Esophagus muscularis mucosa (tissue), 4 donors: ENCODE results near the gene CCL14. TPM values are rescaled to one million over a fixed set of nuclear protein-coding genes. Genes with fewer than 3 reads are reported as not detected.

ENCODE experiments used
- DNase-seq: peaks from one replicate; pipeline ENCODE4 v3.0.0-alpha.2; 2017; ENCODE audit errors: extremely low spot score
- H3K27ac ChIP-seq, 4 donors: fragments of 200-600 bp; sonication (generic); replicated peaks in 1 of 4; 1 replicate in 3 of 4; 2 replicates in 1 of 4; pipeline ENCODE4 v1.5.1; 2016 to 2019; ENCODE audit warnings: mild to moderate bottlenecking in 1 of 4
- H3K27me3 ChIP-seq, 4 donors: fragments of 200-600 bp; sonication (generic); one replicate each; pipeline versions ENCODE4 v1.5.1 to v1.6.0; 2016 to 2019
- H3K36me3 ChIP-seq, 4 donors: fragments of 200-600 bp; sonication (generic); one replicate each; pipeline ENCODE4 v1.5.1; 2016 to 2019
- H3K4me1 ChIP-seq, 4 donors: fragments of 200-600 bp; sonication (generic); one replicate each; pipeline ENCODE4 v1.5.1; 2016 to 2019
- H3K4me3 ChIP-seq, 4 donors: fragments of 200-600 bp; sonication (generic); 1 replicate in 2 of 4; 2 replicates in 2 of 4; pipeline ENCODE4 v1.5.1; 2016 to 2019; ENCODE audit warnings: mild to moderate bottlenecking in 4 of 4, moderate library complexity in 1 of 4
- H3K9me3 ChIP-seq, 4 donors: fragments of 200-600 bp; sonication (generic); 1 replicate in 3 of 4; 2 replicates in 1 of 4; pipeline ENCODE4 v1.5.1; 2016 to 2019
- CTCF ChIP-seq, 3 experiments: fragments of 200-600 bp in 2 of 3; fragments of 450-650 bp in 1 of 3; sonication (generic) in 2 of 3; IDR thresholded peaks; one replicate each; pipeline ENCODE4 v1.5.1; 2017 to 2019; ENCODE audit warnings: antibody characterized with exemption in 3 of 3, mild to moderate bottlenecking in 2 of 3, moderate library complexity in 1 of 3
- EP300 ChIP-seq: sonication (generic); formaldehyde crosslinking; IDR thresholded peaks from one replicate; pipeline ENCODE4 v1.6.1; 2017; ENCODE audit warnings: antibody characterized with exemption
- POLR2A ChIP-seq: fragments of 450-650 bp; IDR thresholded peaks from one replicate; pipeline ENCODE4 v1.6.1; 2017; ENCODE audit warnings: antibody characterized with exemption, moderate library complexity, mild to moderate bottlenecking, low read depth
- POLR2AphosphoS5 ChIP-seq, 2 donors: sonication (generic); formaldehyde crosslinking; IDR thresholded peaks; one replicate each; pipeline ENCODE4 v1.6.1; 2017; ENCODE audit warnings: antibody characterized with exemption in 2 of 2
- WGBS: methylation state at CpG from one replicate; pipeline ENCODE4 v1.1.5; 2018; 5-methylcytosine and 5-hydroxymethylcytosine counted together
- intact Hi-C: fragments of 100-400 bp; cut with DNase I; formaldehyde crosslinking; loops from one replicate; pipeline ENCODE4 v1.15.1; 2023
- total RNA-seq, 4 donors: library from RNA; depleted of rRNA; stranded (reverse); fragments of >200 nt; gene quantifications; one replicate each; pipeline versions ENCODE4 v1.1.0 to v1.2.1, GENCODE V29; 2016

Gene CCL14
- total RNA-seq, result 10 to 100 TPM; 11.2 to 59.8 (median 54.7) TPM

- H3K9me3 ChIP-seq, result peaks cover 0 to 7% (median 6%) of the 10 kb centered on the region in 4 donors
- peak within 1 kb of the TSS; percentile 30 to 45 (median 32) for H3K4me3 ChIP-seq
- intact Hi-C loops, result no loop called here
- H3K27me3 ChIP-seq, result no peaks in the 10 kb centered on the region
- peak within 1 kb of the TSS in 2 of 4 donors; percentile 7 to 11 for H3K27ac ChIP-seq
- DNase-seq, result no peak
- TF ChIP-seq EP300 (no peak), CTCF (IDR thresholded peaks at IDR 0.05) (no peak), POLR2A (no peak), POLR2AphosphoS5 (IDR thresholded peaks at IDR 0.05) (no peak)
- H3K4me1 ChIP-seq, result no peaks in the 10 kb centered on the region
- WGBS, result 58% methylated on average over 1 of the region's 1 CpG
- no peaks in the 10 kb centered on the region for H3K36me3 ChIP-seq
Measured at GRCh38 chr17:35986643-35987042, at the start of gene CCL14. TSS of gene CCL14 (minus strand) at chr17:35986729. CDS start at chr17:35986649, 80 bp downstream.

- 78% methylated on average over 4 of the region's 4 CpGs for WGBS
Measured at GRCh38 chr17:36036235-36036634, 49.7 kb upstream of the CCL14 start.

DNA sequence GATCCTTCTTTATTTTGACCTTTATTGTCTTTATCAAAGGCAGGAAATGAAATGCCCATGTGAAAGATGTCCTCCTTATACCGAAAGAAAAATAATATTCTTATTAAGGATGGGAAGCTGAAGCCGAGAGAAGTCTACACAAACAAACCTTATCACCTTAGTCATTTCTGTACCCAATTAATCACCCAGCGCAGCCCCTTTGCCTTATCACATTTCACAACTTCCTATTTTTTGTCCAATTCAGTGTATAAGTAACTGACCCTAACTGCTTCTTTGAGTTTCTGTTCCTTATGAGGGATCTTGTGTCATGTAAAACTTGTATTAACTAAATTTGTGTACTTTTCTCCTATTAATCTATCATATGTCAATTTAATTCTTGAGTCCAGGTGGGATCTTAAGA, 47.6 kb upstream of the CCL14 start:
- Histone ChIP-seq H3K27me3 (peaks cover 0 to 9% (median 0%) of the 10 kb centered on the region in 4 donors), H3K27ac (no peak overlapping the region), H3K36me3 (no peaks in the 10 kb centered on the region), H3K9me3 (no peaks in the 10 kb centered on the region), H3K4me1 (no peaks in the 10 kb centered on the region), H3K4me3 (no peak overlapping the region)
- no peak for DNase-seq
- TF ChIP-seq EP300, result no peak
- no peak for TF ChIP-seq POLR2AphosphoS5 (IDR thresholded peaks at IDR 0.05)
- TF ChIP-seq POLR2A, result no peak
- no peak for TF ChIP-seq CTCF (IDR thresholded peaks at IDR 0.05)
- 46% methylated on average over 3 of the region's 3 CpGs for WGBS
- intact Hi-C loops, result no loop called here

More at GRCh38 chr17:36036235-36036634, 49.7 kb upstream of the CCL14 start:
- TF ChIP-seq POLR2A (no peak), EP300 (no peak), POLR2AphosphoS5 (IDR thresholded peaks at IDR 0.05) (no peak), CTCF (IDR thresholded peaks at IDR 0.05) (no peak)
- no peaks in the 10 kb centered on the region for H3K36me3 ChIP-seq
- intact Hi-C loops, result no loop called here
- no peak overlapping the region for H3K4me3 ChIP-seq
- H3K4me1 ChIP-seq, result no peaks in the 10 kb centered on the region
- no peak for DNase-seq
- no peaks in the 10 kb centered on the region for H3K9me3 ChIP-seq
- peaks cover 0 to 9% (median 0%) of the 10 kb centered on the region in 4 donors for H3K27me3 ChIP-seq
- H3K27ac ChIP-seq, result no peak overlapping the region

DNA sequence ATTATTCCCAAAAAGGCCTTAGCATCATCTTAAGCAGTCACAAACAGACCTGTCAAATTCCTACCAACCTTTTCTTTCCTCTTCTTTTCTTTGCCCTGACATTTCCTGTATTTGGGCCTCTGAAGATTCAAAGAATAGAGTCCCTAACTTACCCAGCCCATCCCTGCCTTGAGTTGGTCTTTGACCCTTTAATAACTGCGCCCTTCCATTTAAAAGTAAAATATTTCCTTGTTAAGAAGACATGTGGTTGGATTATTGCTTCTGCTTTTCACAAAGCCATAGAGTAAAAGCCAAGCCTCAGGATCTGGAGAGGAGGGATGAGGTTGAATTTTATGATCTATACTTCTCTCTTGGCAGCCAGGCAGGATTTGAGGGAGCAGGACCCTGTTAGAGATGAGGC, 44.4 kb upstream of the CCL14 start:
- no peak for DNase-seq
- no peaks in the 10 kb centered on the region for H3K9me3 ChIP-seq
- H3K36me3 ChIP-seq, result no peaks in the 10 kb centered on the region
- no peak overlapping the region for H3K4me3 ChIP-seq
- WGBS, result 100% methylated on average over 1 of the region's 1 CpG
- intact Hi-C loops, result no loop called here
- no peaks in the 10 kb centered on the region for H3K4me1 ChIP-seq
- H3K27ac ChIP-seq, result no peak overlapping the region
- H3K27me3 ChIP-seq, result peaks cover 0 to 9% (median 0%) of the 10 kb centered on the region in 4 donors
- TF ChIP-seq POLR2AphosphoS5 (IDR thresholded peaks at IDR 0.05) (no peak), CTCF (IDR thresholded peaks at IDR 0.05) (no peak), EP300 (no peak), POLR2A (no peak)

GRCh38 chr17:36027761-36028160, 41.2 kb upstream of the CCL14 start:
- Histone ChIP-seq H3K9me3 (peaks cover 0 to 9% (median 0%) of the 10 kb centered on the region in 4 donors), H3K27me3 (peaks cover 0 to 14% (median 0%) of the 10 kb centered on the region in 4 donors), H3K27ac (no peak overlapping the region), H3K4me3 (no peak overlapping the region), H3K36me3 (no peaks in the 10 kb centered on the region), H3K4me1 (no peaks in the 10 kb centered on the region)
- DNase-seq, result no peak
- no peak for TF ChIP-seq CTCF (IDR thresholded peaks at IDR 0.05)
- intact Hi-C loops, result no loop called here
- 49% methylated on average over 4 of the region's 4 CpGs for WGBS
